AG04450 (cell line): ENCODE results near the gene EDRF1. TPM values are rescaled to one million over a fixed set of nuclear protein-coding genes. Genes with fewer than 3 reads are reported as not detected.

Source experiments
- CTCF ChIA-PET: fragments of 300-600, 350-600 bp; formaldehyde crosslinking; extraction: SDS; loops from one replicate; lab custom pipeline; 2022; ENCODE audit warnings: antibody characterized with exemption, inconsistent platforms; lab: Charles Lee
- POLR2A ChIA-PET: fragments of 350-600 bp; formaldehyde crosslinking; extraction: SDS; loops from one replicate; lab custom pipeline; 2021; ENCODE audit warnings: antibody characterized with exemption, inconsistent platforms; lab: Yijun Ruan, JAX
- DNase-seq: peaks from one replicate; pipeline ENCODE4 v3.0.0-alpha.2; 2011; ENCODE audit warnings: low read depth, low spot score
- H3K27ac ChIP-seq: one replicate; pipeline ENCODE4 v1.5.1; 2012; ENCODE audit warnings: low read depth, low read length, control low read depth
- H3K27me3 ChIP-seq: one replicate; pipeline ENCODE4 v1.6.0; 2012; ENCODE audit warnings: low read length; ENCODE audit not compliant: control insufficient read depth, insufficient read depth
- H3K4me3 ChIP-seq: 2 replicates; pipeline ENCODE4 v1.5.1; 2011; ENCODE audit warnings: mild to moderate bottlenecking, low read depth, low read length, control low read depth
- H3K9me3 ChIP-seq: 2 replicates; pipeline ENCODE4 v1.5.1; 2012; ENCODE audit warnings: low read length; ENCODE audit not compliant: control insufficient read depth, insufficient read depth
- polyA plus RNA-seq: library from polyadenylated mRNA; depleted of rRNA; stranded (reverse); fragments of >200 nt; gene quantifications from 2 replicates; pipeline ENCODE4 v1.2.3, GENCODE V29; 2011
- TF ChIP-seq, protein P1 (sequence below): IDR thresholded peaks from 2 replicates; pipeline ENCODE4 v1.5.1; 2011; ENCODE audit warnings: low read depth, low read length, control low read depth, inconsistent platforms

Gene EDRF1
- polyA plus RNA-seq, 1 experiment, result 27.4 TPM

DNA sequence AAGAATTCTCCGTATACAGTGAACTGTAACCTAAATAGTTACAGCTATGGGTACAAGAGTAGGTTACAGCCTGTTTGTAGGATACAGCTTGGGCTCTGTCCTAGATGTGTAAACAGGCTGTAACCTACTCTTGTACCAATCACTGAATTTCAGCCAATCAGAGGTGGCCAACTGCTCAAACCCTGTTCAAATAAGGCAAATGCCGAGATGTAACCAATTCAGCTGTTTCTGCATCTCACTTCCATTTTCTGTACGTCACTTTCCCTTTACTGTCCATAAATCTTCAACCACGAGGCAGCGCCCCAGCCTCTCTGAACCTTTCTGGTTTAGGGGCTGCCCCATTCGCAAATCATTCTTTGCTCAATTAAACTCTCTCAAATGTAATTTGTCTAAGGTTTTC is 64.4 kb downstream of the EDRF1 start:
- TF ChIP-seq, protein P1, sequence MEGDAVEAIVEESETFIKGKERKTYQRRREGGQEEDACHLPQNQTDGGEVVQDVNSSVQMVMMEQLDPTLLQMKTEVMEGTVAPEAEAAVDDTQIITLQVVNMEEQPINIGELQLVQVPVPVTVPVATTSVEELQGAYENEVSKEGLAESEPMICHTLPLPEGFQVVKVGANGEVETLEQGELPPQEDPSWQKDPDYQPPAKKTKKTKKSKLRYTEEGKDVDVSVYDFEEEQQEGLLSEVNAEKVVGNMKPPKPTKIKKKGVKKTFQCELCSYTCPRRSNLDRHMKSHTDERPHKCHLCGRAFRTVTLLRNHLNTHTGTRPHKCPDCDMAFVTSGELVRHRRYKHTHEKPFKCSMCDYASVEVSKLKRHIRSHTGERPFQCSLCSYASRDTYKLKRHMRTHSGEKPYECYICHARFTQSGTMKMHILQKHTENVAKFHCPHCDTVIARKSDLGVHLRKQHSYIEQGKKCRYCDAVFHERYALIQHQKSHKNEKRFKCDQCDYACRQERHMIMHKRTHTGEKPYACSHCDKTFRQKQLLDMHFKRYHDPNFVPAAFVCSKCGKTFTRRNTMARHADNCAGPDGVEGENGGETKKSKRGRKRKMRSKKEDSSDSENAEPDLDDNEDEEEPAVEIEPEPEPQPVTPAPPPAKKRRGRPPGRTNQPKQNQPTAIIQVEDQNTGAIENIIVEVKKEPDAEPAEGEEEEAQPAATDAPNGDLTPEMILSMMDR, result no peak
- POLR2A ChIA-PET, result no interaction called here
- no peak for DNase-seq
- CTCF ChIA-PET, result interaction anchor here (0.6 kb wide), 1 partner anchor 16 kb away, joined by 4 read pairs; no protein-coding TSS in a partner anchor
- H3K27me3 ChIP-seq, result no peaks in the 10 kb centered on the region
- no peaks in the 10 kb centered on the region for H3K9me3 ChIP-seq
- no peak overlapping the region for H3K4me3 ChIP-seq
- H3K27ac ChIP-seq, result no peak overlapping the region

- ChIA-PET CTCF (no interaction called here), POLR2A (no interaction called here)
- Histone ChIP-seq H3K27ac (no peak overlapping the region), H3K9me3 (no peaks in the 10 kb centered on the region), H3K4me3 (no peak overlapping the region), H3K27me3 (no peaks in the 10 kb centered on the region)
- TF ChIP-seq, protein P1, result no peak
- no peak for DNase-seq
Observed at GRCh38 chr10:125785791-125786190, 66.3 kb downstream of the EDRF1 start.

- DNase-seq, result no peak
- no peaks in the 10 kb centered on the region for H3K27me3 ChIP-seq
- POLR2A ChIA-PET, result no interaction called here
- H3K9me3 ChIP-seq, result no peaks in the 10 kb centered on the region
- TF ChIP-seq, protein P1, result no peak
- no peak overlapping the region for H3K27ac ChIP-seq
- CTCF ChIA-PET, result no interaction called here
- no peak overlapping the region for H3K4me3 ChIP-seq
Observed at GRCh38 chr10:125788156-125789034, 68.9 kb downstream of the EDRF1 start.

GRCh38 chr10:125792342-125793300 is 73.1 kb downstream of the EDRF1 start:
- H3K9me3 ChIP-seq, result no peaks in the 10 kb centered on the region
- DNase-seq, result no peak
- no peak overlapping the region for H3K4me3 ChIP-seq
- POLR2A ChIA-PET, result no interaction called here
- TF ChIP-seq, protein P1, result no peak
- CTCF ChIA-PET, result no interaction called here
- no peaks in the 10 kb centered on the region for H3K27me3 ChIP-seq
- H3K27ac ChIP-seq, result no peak overlapping the region
